ENCODE results near the gene RC3H2. TPM values are rescaled to one million over a fixed set of nuclear protein-coding genes. Genes with fewer than 3 reads are reported as not detected.
"Not testable (repeated sequence)": the region's sequence is repeated elsewhere in the genome, so short reads cannot be mapped to it uniquely, and the experiment has no call there.

RC3H2 gene
- polyA plus RNA-seq, 3 donors = 4.7 to 11.7 (median 9.8) TPM

GRCh38 chr9:122820490-122820845 lies 84.7 kb downstream of the RC3H2 start:
- 93 to 95% (median 95%) methylated on average over 11 of the region's 11 CpGs for WGBS, 3 donors
- H3K27ac ChIP-seq (ENCODE audit: low read depth, low read length) = no peak overlapping the region

DNA sequence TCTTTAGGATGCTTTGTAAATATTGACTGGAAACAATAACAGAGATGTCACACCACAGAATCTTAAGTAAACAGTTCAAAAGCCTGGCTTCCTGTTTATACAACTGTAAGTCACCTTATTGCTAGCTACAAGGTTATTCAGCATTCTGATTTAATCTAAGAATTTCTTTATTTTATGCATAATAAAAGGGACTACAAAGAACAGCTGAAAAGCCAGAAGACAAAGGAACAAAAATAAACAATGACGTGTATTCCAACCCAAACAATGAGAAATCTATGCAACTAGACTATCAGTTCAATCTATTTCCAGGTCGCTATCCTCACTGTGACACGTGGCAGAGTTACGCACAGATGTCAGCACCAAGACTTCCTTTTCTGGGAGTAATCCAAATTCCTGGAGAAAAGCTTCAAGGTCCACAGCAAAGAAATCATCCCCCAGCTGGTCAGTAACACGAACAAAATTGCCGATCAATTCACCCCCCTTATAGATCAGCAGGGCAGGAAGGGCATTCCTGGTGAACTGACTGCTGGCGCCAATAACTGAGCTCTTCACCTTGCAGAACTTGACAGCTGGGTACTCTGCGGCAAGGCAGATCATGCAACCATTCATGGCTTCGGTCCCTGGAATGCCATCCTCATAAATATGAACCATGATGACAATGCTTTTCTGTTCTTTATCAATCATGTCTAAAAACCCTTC lies 85.2 kb downstream of the RC3H2 start:
- H3K27ac ChIP-seq (ENCODE audit: low read depth, low read length) = no peak overlapping the region
- WGBS, 3 donors = 65 to 72% (median 67%) methylated on average over 9 of the region's 9 CpGs

GRCh38 chr9:122819326-122819725 lies 85.8 kb downstream of the RC3H2 start:
- 61 to 69% (median 63%) methylated on average over 3 of the region's 3 CpGs for WGBS, 3 donors
- no peak overlapping the region for H3K27ac ChIP-seq (ENCODE audit: low read depth, low read length)

GRCh38 chr9:122816163-122816867 lies 88.8 kb downstream of the RC3H2 start:
- 44 to 69% (median 53%) methylated on average over 17 of the region's 17 CpGs for WGBS, 3 donors
- H3K27ac ChIP-seq (ENCODE audit: low read depth, low read length) = no peak overlapping the region

DNA sequence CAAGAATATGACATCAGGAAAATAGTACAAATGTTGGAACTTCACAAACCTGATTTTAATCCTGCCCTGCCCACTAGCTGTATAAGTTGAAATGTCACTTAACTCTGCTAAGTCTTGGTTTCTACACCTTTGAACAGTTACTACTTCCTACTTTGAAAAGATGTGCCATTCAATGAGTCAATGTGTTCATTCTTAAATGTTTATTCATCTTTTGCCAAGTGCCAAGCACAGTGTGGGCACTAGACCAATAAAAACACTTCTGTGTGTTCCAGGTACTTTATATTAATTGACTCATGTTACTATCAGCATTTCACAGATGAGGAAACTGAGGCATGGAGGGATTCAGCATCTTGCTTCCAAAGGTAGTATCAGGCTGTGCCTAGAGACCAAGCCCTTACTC lies 89.6 kb downstream of the RC3H2 start:
- H3K27ac ChIP-seq (ENCODE audit: low read depth, low read length) = no peak overlapping the region

DNA sequence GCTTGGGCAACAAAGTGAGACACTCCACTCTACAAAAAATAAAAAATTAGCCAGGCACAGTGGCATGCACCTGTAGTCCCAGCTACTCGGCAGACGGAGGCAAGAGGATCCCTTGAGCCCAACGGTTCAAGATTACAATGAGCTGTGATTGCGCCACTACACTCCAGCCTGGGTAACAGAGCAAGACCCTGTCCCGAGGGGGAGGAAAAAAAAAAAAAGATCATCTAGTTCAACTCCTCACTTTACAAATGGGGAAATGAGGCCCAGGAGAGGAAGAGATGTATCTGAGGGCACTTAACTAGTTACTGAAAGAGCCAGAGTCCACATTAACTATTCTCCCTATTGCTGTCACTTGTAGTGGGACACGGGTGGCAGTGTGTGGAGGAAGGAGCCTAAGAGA lies 90.6 kb downstream of the RC3H2 start:
- WGBS, 3 donors = 45 to 71% (median 47%) methylated on average over 6 of the region's 6 CpGs
- H3K27ac ChIP-seq (ENCODE audit: low read depth, low read length) = no peak overlapping the region

DNA sequence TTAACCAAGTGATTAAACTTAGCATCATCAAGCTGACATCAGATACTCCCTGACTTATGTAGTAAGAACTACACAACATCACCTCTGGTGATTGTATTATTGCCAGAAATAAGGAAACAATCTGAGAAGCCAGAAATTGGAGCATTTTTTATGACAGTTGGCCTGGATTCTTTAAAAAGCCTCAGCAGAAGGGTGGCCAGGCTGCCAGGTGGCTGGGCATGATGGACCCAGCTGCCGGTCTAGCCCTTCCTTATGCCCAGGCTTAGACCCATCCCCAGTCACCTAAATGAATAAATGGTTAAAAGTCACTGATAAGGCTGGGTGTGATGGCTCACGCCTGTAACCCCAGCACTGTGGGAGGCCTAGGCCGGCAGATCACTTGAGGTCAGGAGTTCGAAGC lies 92.4 kb downstream of the RC3H2 start:
- WGBS, 3 donors = 71 to 81% (median 80%) methylated on average over 4 of the region's 4 CpGs
- H3K27ac ChIP-seq (ENCODE audit: low read depth, low read length) = no peak overlapping the region

GRCh38 chr9:122810306-122810946 lies 94.7 kb downstream of the RC3H2 start:
- H3K27ac ChIP-seq (ENCODE audit: low read depth, low read length) = no peak overlapping the region
- 4 to 7% (median 4%) methylated on average over 8 of the region's 8 CpGs for WGBS, 3 donors

DNA sequence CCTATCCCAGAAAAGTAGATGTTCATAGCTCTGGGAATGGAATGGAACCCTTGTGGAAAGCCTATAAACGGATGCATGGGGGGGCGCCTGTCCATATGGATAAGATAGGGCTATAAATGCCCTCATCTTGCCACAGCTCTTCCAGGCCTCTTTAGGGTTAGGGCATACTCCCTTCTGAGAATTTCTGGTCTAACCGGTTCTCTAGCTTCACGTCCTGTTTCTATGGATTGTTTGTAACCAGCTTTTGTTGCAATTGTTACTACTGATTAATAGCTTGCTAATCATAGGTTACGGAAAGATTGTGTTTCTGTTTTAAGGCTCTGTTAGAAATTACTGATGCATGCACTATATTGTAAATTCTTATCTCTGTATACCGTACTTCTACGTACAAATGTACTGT lies 95.9 kb downstream of the RC3H2 start:
- not testable (repeated sequence) for H3K27ac ChIP-seq (ENCODE audit: low read depth, low read length)
- WGBS, 3 donors = 37 to 90% (median 78%) methylated on average over 7 of the region's 7 CpGs

DNA sequence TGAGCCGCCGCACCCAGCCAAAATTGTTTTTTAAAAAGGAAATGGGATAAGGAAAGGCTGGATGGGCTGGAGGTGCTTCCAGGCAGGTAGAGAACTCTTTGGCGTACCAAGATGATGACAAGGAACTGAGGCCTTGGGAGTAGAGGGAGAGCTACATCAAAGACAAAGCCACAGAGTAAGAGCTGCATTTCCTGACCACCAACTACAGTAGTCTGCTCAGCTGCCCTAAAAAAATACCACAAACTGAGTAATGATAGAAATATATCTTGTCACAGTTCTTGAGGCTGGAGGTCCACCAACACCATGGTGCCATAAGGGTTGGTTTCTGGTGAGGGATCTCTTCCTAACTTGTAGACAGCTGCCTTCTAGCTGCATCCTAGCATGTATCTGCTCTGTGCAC lies 97.0 kb downstream of the RC3H2 start:
- H3K27ac ChIP-seq (ENCODE audit: low read depth, low read length) = no peak overlapping the region
- 91 to 96% (median 93%) methylated on average over 3 of the region's 3 CpGs for WGBS, 3 donors

DNA sequence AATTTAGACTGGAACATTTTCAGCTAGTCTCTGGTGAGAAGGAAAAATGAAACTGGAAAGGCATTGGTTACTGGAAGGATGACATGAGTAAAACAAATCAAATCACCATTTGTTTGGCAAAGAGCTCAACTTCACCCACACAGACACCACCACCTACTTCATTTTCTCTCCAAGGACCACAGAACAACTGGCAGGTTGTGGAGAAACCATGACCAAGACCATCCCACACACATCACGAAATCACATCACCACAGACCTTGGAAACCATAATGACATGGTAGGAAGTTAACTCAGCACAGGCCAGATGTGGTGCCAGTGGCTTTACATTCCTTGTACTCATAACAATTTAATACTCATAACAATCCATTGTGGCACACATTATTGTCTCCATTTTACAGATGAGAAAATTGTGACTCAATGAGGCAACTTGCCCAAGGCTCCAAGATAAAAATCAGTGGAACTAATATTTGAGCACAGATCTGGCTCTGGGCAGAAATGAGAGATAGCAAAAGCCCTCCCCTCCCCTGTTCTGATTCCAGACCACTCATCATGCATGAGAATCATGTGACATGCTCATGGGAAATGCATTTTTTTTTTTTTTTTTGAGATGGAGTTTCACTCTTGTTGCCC lies 97.8 kb downstream of the RC3H2 start:
- H3K27ac ChIP-seq (ENCODE audit: low read depth, low read length) = no peak overlapping the region
- WGBS, 3 donors = 75 to 83% (median 75%) methylated on average over 1 of the region's 1 CpG

DNA sequence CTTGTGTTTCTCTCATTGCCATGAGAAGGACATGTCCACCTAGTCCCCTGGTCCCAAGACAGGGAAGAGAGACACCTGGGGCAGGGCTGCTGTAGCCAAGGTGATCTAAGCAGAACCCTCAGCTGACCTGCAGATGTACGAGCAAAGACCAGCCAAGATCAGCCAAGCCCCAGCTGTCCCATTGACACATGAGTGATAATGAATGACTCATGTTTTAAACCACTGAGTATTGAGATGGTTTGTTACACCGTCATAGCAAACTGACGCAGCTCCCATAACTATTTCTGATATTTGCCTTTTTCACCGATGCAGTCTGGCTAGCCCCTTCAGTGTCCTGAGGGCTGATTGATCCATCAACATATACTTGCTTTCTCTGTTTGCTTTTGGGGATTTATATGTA lies 98.5 kb downstream of the RC3H2 start:
- 89 to 92% (median 90%) methylated on average over 4 of the region's 4 CpGs for WGBS, 3 donors
- H3K27ac ChIP-seq (ENCODE audit: low read depth, low read length) = no peak overlapping the region

DNA sequence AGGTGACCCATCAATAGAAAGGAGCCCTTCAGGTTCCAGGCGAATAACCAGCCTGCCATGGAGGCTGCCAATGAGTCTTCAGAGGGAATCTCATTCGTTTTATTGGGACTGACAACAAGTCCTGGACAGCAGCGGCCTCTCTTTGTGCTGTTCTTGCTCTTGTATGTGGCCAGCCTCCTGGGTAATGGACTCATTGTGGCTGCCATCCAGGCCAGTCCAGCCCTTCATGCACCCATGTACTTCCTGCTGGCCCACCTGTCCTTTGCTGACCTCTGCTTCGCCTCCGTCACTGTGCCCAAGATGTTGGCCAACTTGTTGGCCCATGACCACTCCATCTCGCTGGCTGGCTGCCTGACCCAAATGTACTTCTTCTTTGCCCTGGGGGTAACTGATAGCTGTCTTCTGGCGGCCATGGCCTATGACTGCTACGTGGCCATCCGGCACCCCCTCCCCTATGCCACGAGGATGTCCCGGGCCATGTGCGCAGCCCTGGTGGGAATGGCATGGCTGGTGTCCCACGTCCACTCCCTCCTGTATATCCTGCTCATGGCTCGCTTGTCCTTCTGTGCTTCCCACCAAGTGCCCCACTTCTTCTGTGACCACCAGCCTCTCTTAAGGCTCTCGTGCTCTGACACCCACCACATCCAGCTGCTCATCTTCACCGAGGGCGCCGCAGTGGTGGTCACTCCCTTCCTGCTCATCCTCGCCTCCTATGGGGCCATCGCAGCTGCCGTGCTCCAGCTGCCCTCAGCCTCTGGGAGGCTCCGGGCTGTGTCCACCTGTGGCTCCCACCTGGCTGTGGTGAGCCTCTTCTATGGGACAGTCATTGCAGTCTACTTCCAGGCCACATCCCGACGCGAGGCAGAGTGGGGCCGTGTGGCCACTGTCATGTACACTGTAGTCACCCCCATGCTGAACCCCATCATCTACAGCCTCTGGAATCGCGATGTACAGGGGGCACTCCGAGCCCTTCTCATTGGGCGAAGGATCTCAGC lies 104.8 kb downstream of the RC3H2 start, which contains the start of gene OR1K1:
OR1K1 (plus strand) TSS at position 58 of the 995 bp plus-strand sequence; CDS start at position 58, 0 bp downstream.
- WGBS, 3 donors = 95 to 96% (median 95%) methylated on average over 30 of the region's 30 CpGs
- no peak within 1 kb of the TSS for H3K27ac ChIP-seq (ENCODE audit: low read depth, low read length)

GRCh38 chr9:122797316-122798063 lies 107.7 kb downstream of the RC3H2 start:
- no peak overlapping the region for H3K27ac ChIP-seq (ENCODE audit: low read depth, low read length)
- WGBS, 3 donors = 79 to 91% (median 87%) methylated on average over 6 of the region's 6 CpGs

Data from adipose tissue (tissue), 3 donors.